Testis (tissue), 2 donors: Measurements from ENCODE around the gene CKS2.

Source experiments
- CTCF ChIP-seq, 3 experiments: fragments of 450-650 bp in 2 of 3; fragments of 200-600 bp in 1 of 3; sonication (generic) in 1 of 3; IDR thresholded peaks; one replicate each; pipeline ENCODE4 v1.5.1; 2016 to 2019; ENCODE audit warnings: antibody characterized with exemption in 3 of 3, mild to moderate bottlenecking in 2 of 3, moderate library complexity in 1 of 3
- POLR2A ChIP-seq: fragments of 450-650 bp; IDR thresholded peaks from one replicate; pipeline ENCODE4 v1.6.1; 2017; ENCODE audit warnings: antibody characterized with exemption, mild to moderate bottlenecking, moderate library complexity

GRCh38 chr9:89317282-89317681, 6.3 kb downstream of the CKS2 start:
- TF ChIP-seq CTCF (IDR thresholded peaks at IDR 0.05) (no peak), POLR2A (no peak)
